Liver (tissue), 9 donors: ENCODE results near the gene MED12L. TPM values are rescaled to one million over a fixed set of nuclear protein-coding genes. Genes with fewer than 3 reads are reported as not detected.

ENCODE experiments used
- DNase-seq: peaks from one replicate; pipeline ENCODE4 v3.0.0-alpha.2; 2017; ENCODE audit warnings: low spot score
- H3K27ac ChIP-seq, 2 donors: one replicate each; pipeline ENCODE4 v1.7.0; 2013; ENCODE audit warnings: inconsistent platforms in 2 of 2, low read length in 2 of 2, control low read depth in 1 of 2, low read depth in 1 of 2, mild to moderate bottlenecking in 1 of 2
- H3K27me3 ChIP-seq, 4 donors: one replicate each; pipeline versions ENCODE4 v1.6.1 to v1.7.0; 2013; ENCODE audit warnings: low read length in 3 of 4, inconsistent platforms in 1 of 4, mild to moderate bottlenecking in 1 of 4, moderate library complexity in 1 of 4; ENCODE audit not compliant: control insufficient read depth in 4 of 4, insufficient read depth in 4 of 4
- H3K36me3 ChIP-seq, 4 donors: one replicate each; pipeline versions ENCODE4 v1.6.1 to v1.7.0; 2013; ENCODE audit warnings: low read length in 3 of 4, mild to moderate bottlenecking in 3 of 4, low read depth in 1 of 4, moderate library complexity in 1 of 4; ENCODE audit not compliant: control insufficient read depth in 4 of 4, insufficient read depth in 3 of 4
- H3K4me1 ChIP-seq, 4 donors: one replicate each; pipeline versions ENCODE4 v1.6.1 to v1.7.0; 2013; ENCODE audit warnings: low read length in 3 of 4, mild to moderate bottlenecking in 3 of 4, moderate library complexity in 1 of 4; ENCODE audit not compliant: control insufficient read depth in 4 of 4, insufficient read depth in 4 of 4
- H3K4me3 ChIP-seq, 3 donors: one replicate each; pipeline versions ENCODE4 v1.6.1 to v1.7.0; 2013; ENCODE audit warnings: low read length in 3 of 3, control low read depth in 1 of 3, low read depth in 1 of 3, mild to moderate bottlenecking in 1 of 3
- H3K9ac ChIP-seq, 2 donors: one replicate each; pipeline ENCODE4 v1.7.0; 2013; ENCODE audit warnings: low read length in 2 of 2, mild to moderate bottlenecking in 2 of 2, moderate library complexity in 2 of 2, control low read depth in 1 of 2, low read depth in 1 of 2
- H3K9me3 ChIP-seq, 4 donors: one replicate each; pipeline versions ENCODE4 v1.6.1 to v1.7.0; 2013; ENCODE audit warnings: low read length in 3 of 4; ENCODE audit not compliant: control insufficient read depth in 4 of 4
- EGR1 ChIP-seq, 2 donors: IDR thresholded peaks; 2 replicates each; pipeline ENCODE4 v1.6.1; 2016 to 2018; ENCODE audit warnings: antibody characterized with exemption in 2 of 2, low read depth in 2 of 2
- FOXA1 ChIP-seq: IDR thresholded peaks from 2 replicates; pipeline ENCODE4 v1.6.1; 2016; ENCODE audit warnings: antibody characterized with exemption
- FOXA2 ChIP-seq: IDR thresholded peaks from 2 replicates; pipeline ENCODE4 v1.6.1; 2016; ENCODE audit warnings: antibody characterized with exemption
- HNF4G ChIP-seq: IDR thresholded peaks from 2 replicates; pipeline ENCODE4 v1.6.1; 2016; ENCODE audit warnings: antibody characterized with exemption
- JUND ChIP-seq, 2 donors: IDR thresholded peaks; 2 replicates each; pipeline ENCODE4 v1.6.1; 2016; ENCODE audit warnings: antibody characterized with exemption in 2 of 2
- NR2F2 ChIP-seq: IDR thresholded peaks from 2 replicates; pipeline ENCODE4 v1.6.1; 2016; ENCODE audit warnings: antibody characterized with exemption
- RAD21 ChIP-seq, 2 donors: IDR thresholded peaks; 2 replicates each; pipeline ENCODE4 v1.6.1; 2016; ENCODE audit warnings: antibody characterized with exemption in 2 of 2, mild to moderate bottlenecking in 2 of 2
- RXRA ChIP-seq, 2 donors: IDR thresholded peaks; 2 replicates each; pipeline ENCODE4 v1.6.1; 2017 to 2018; ENCODE audit warnings: antibody characterized with exemption in 2 of 2, mild to moderate bottlenecking in 1 of 2
- TAF1 ChIP-seq: conservative IDR thresholded peaks from 2 replicates; pipeline ENCODE4 v1.6.1; 2016; ENCODE audit warnings: antibody characterized with exemption, mild to moderate bottlenecking
- YY1 ChIP-seq: IDR thresholded peaks from 2 replicates; pipeline ENCODE4 v1.6.1; 2016; ENCODE audit warnings: antibody characterized with exemption, mild to moderate bottlenecking
- WGBS: extraction: QIAGEN DNeasy Blood & Tissue Kit; methylation state at CpG from one replicate; pipeline ENCODE4 v1.1.7; 2013; 5-methylcytosine and 5-hydroxymethylcytosine counted together
- polyA plus RNA-seq, 2 donors: library from polyadenylated mRNA; stranded (reverse) in 1 of 2; unstranded in 1 of 2; fragments of 200-250 nt in 1 of 2; fragments of >200 nt in 1 of 2; fragmentation: Nextera tagmentation in 1 of 2; extraction: Ambion mirVana in 1 of 2; gene quantifications; one replicate each; pipeline versions ENCODE4 v1.2.1 to v1.2.3, GENCODE V29; 2013 to 2015
- total RNA-seq, 2 donors: library from RNA; depleted of rRNA; stranded (reverse); fragments of >200 nt; gene quantifications; one replicate each; pipeline ENCODE4 v1.2.3, GENCODE V29; 2014
- TF ChIP-seq, protein P1 (sequence below): fragments of 150-350 bp; IDR thresholded peaks from 2 replicates; pipeline ENCODE4 v1.5.1; 2017; ENCODE audit warnings: improper control_type of control experiment, low read depth, low read length; ENCODE audit not compliant: missing input control
- TF ChIP-seq, protein P2 (sequence below): IDR thresholded peaks from 2 replicates; pipeline ENCODE4 v1.6.1; 2016; ENCODE audit warnings: antibody characterized with exemption
- TF ChIP-seq, protein P3 (sequence below): IDR thresholded peaks from 2 replicates; pipeline ENCODE4 v1.6.1; 2016; ENCODE audit warnings: antibody characterized with exemption, mild to moderate bottlenecking
- TF ChIP-seq, protein P4 (sequence below): IDR thresholded peaks from 2 replicates; pipeline ENCODE4 v1.6.1; 2016; ENCODE audit warnings: antibody characterized with exemption
- donor health status: healthy.
- donor health status: healthy.
- donor health status: healthy.
- donor health status: healthy.
- donor health status: healthy.

MED12L gene
- total and polyA plus RNA-seq, 4 donors: 0.02 to 2.1 (median 0.49) TPM

DNA sequence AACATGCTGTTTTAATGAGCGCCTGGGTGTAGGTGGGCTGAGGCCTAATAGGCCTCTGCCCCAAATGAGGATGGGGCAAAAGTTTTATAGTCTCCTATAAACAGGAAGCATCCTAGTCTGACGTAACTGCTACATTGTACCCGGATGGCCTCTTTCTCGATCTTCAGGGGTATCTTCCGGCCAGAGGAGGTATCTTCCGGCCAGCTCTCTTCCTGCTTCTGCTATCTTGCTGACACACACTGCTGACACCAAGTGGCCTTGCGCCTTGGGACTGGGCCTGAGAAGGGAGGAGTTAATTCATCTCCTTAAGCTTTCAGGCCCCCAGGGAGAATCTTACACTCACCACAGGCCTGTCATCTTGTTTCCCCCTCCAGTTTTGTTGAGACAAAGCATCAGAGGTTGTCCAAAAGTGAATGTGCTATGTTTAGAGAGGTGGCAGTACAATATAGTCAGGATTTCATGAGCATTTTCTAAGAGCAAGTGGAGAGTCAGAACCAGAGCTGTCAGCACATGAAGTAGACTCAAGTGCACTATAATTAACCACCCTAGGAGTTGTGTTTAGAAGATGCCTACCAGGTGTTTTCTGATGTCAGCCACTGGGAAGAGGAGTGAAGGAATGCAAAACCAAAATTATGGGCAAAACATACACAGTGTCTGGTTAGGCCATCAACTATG lies 391.0 kb downstream of the MED12L start:
- WGBS: 86% methylated on average over 7 of the region's 7 CpGs
- no peak overlapping the region for H3K4me3 ChIP-seq
- no peaks in the 10 kb centered on the region for H3K36me3 ChIP-seq
- H3K27me3 ChIP-seq: no peaks in the 10 kb centered on the region
- peaks cover 0 to 4% (median 0%) of the 10 kb centered on the region in 4 donors for H3K9me3 ChIP-seq
- DNase-seq: no peak
- no peaks in the 10 kb centered on the region for H3K4me1 ChIP-seq
- TF ChIP-seq, protein P1, sequence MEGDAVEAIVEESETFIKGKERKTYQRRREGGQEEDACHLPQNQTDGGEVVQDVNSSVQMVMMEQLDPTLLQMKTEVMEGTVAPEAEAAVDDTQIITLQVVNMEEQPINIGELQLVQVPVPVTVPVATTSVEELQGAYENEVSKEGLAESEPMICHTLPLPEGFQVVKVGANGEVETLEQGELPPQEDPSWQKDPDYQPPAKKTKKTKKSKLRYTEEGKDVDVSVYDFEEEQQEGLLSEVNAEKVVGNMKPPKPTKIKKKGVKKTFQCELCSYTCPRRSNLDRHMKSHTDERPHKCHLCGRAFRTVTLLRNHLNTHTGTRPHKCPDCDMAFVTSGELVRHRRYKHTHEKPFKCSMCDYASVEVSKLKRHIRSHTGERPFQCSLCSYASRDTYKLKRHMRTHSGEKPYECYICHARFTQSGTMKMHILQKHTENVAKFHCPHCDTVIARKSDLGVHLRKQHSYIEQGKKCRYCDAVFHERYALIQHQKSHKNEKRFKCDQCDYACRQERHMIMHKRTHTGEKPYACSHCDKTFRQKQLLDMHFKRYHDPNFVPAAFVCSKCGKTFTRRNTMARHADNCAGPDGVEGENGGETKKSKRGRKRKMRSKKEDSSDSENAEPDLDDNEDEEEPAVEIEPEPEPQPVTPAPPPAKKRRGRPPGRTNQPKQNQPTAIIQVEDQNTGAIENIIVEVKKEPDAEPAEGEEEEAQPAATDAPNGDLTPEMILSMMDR: no peak
- no peak for TF ChIP-seq NR2F2
- TF ChIP-seq JUND (IDR thresholded peaks at IDR 0.05): no peak
- TF ChIP-seq RAD21 (IDR thresholded peaks at IDR 0.05): no peak
- H3K27ac ChIP-seq: no peak overlapping the region
- H3K9ac ChIP-seq: no peak overlapping the region

DNA sequence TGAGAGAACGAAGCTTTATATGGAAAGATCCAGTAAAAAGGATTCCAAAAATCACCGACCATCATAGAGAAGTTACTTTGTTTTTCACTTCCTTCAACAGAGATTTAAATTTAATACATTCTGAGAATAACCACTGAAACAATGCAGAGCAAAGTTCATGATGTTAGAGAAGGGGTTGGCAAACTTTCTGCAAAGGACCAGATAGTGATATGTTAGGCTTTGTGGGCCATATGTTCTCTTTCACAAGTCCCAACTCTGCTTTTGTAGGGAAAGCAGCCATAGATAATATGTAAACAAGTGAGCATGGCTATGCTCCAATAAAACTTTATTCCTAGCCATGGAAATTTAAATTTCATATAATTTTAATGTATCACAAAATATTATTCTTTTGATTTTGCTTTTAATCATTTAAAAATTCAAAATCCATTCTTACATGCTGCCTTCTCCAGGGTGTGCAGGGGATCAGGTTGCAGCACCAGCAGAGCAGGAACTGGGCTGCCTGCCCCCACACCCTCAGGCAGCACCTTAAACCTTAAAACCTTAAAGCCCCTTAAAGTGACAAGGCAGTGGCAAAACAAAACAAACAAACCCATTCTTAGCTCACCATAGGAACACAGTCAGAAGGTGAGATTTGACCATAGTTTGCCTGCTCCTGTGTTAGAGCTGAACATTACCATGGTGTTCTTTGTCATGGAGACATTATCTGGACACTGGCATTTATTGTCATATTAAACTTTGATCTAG lies 392.3 kb downstream of the MED12L start:
- Histone ChIP-seq H3K9me3 (peaks cover 0 to 8% (median 0%) of the 10 kb centered on the region in 4 donors), H3K4me1 (no peaks in the 10 kb centered on the region), H3K4me3 (no peak overlapping the region), H3K27ac (no peak overlapping the region), H3K9ac (no peak overlapping the region), H3K27me3 (no peaks in the 10 kb centered on the region), H3K36me3 (no peaks in the 10 kb centered on the region)
- WGBS: 86% methylated on average over 2 of the region's 2 CpGs
- TF ChIP-seq NR2F2: no peak
- no peak for TF ChIP-seq TAF1
- no peak for TF ChIP-seq YY1
- no peak for TF ChIP-seq RXRA (IDR thresholded peaks at IDR 0.05)
- TF ChIP-seq EGR1 (IDR thresholded peaks at IDR 0.05; ENCODE audit: low read depth in 2 of 2): no peak
- DNase-seq: no peak

DNA sequence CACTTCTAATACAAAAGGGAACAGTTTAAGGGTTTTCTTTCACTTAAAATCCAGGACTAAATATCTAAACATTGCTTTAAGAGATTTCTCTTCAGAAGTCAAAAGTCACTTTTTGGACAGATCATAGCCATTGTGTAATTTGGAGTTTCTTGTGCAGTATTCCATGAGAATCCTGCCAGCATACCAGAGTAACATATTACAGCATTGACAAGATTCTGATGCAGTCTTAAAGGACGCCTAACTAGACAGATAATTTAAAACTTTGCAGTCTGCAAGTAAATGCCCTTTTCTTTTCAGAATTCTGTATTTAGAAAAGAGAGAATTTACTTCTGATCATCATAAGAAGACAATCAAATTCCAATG lies 392.9 kb downstream of the MED12L start:
- Histone ChIP-seq H3K4me1 (no peaks in the 10 kb centered on the region), H3K9ac (no peak overlapping the region), H3K9me3 (peaks cover 0 to 8% (median 0%) of the 10 kb centered on the region in 4 donors), H3K36me3 (no peaks in the 10 kb centered on the region), H3K27me3 (no peaks in the 10 kb centered on the region), H3K27ac (no peak overlapping the region), H3K4me3 (no peak overlapping the region)
- whole genome bisulfite sequencing: 74% methylated on average over 1 of the region's 1 CpG
- TF ChIP-seq TAF1: no peak
- TF ChIP-seq YY1: no peak
- no peak for TF ChIP-seq JUND (IDR thresholded peaks at IDR 0.05)
- no peak for TF ChIP-seq RXRA (IDR thresholded peaks at IDR 0.05)
- TF ChIP-seq FOXA1: no peak
- TF ChIP-seq HNF4G: no peak
- no peak for TF ChIP-seq FOXA2
- TF ChIP-seq, protein P2, sequence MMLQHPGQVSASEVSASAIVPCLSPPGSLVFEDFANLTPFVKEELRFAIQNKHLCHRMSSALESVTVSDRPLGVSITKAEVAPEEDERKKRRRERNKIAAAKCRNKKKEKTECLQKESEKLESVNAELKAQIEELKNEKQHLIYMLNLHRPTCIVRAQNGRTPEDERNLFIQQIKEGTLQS: no peak
- no peak for TF ChIP-seq NR2F2
- TF ChIP-seq, protein P3, sequence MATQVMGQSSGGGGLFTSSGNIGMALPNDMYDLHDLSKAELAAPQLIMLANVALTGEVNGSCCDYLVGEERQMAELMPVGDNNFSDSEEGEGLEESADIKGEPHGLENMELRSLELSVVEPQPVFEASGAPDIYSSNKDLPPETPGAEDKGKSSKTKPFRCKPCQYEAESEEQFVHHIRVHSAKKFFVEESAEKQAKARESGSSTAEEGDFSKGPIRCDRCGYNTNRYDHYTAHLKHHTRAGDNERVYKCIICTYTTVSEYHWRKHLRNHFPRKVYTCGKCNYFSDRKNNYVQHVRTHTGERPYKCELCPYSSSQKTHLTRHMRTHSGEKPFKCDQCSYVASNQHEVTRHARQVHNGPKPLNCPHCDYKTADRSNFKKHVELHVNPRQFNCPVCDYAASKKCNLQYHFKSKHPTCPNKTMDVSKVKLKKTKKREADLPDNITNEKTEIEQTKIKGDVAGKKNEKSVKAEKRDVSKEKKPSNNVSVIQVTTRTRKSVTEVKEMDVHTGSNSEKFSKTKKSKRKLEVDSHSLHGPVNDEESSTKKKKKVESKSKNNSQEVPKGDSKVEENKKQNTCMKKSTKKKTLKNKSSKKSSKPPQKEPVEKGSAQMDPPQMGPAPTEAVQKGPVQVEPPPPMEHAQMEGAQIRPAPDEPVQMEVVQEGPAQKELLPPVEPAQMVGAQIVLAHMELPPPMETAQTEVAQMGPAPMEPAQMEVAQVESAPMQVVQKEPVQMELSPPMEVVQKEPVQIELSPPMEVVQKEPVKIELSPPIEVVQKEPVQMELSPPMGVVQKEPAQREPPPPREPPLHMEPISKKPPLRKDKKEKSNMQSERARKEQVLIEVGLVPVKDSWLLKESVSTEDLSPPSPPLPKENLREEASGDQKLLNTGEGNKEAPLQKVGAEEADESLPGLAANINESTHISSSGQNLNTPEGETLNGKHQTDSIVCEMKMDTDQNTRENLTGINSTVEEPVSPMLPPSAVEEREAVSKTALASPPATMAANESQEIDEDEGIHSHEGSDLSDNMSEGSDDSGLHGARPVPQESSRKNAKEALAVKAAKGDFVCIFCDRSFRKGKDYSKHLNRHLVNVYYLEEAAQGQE: no peak
- TF ChIP-seq, protein P4, sequence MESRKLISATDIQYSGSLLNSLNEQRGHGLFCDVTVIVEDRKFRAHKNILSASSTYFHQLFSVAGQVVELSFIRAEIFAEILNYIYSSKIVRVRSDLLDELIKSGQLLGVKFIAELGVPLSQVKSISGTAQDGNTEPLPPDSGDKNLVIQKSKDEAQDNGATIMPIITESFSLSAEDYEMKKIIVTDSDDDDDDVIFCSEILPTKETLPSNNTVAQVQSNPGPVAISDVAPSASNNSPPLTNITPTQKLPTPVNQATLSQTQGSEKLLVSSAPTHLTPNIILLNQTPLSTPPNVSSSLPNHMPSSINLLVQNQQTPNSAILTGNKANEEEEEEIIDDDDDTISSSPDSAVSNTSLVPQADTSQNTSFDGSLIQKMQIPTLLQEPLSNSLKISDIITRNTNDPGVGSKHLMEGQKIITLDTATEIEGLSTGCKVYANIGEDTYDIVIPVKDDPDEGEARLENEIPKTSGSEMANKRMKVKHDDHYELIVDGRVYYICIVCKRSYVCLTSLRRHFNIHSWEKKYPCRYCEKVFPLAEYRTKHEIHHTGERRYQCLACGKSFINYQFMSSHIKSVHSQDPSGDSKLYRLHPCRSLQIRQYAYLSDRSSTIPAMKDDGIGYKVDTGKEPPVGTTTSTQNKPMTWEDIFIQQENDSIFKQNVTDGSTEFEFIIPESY: no peak
- TF ChIP-seq, protein P1: no peak
- DNase-seq: no peak
